CD14-positive monocyte (primary cell): ENCODE data around the gene AMOTL1. TPM values are rescaled to one million over a fixed set of nuclear protein-coding genes. Genes with fewer than 3 reads are reported as not detected.

Experiments
- DNase-seq, 3 donors: peaks; one replicate each; pipeline ENCODE4 v3.0.0-alpha.2; 2011 to 2022
- H2AFZ ChIP-seq: 2 replicates; pipeline ENCODE4 v1.6.0; 2012; ENCODE audit warnings: mild to moderate bottlenecking, low read depth, low read length, inconsistent platforms; ENCODE audit not compliant: insufficient read depth, poor library complexity, severe bottlenecking
- H3K27ac ChIP-seq, 2 donors: 1 replicate in 1 of 2; 2 replicates in 1 of 2; pipeline ENCODE4 v1.5.1; 2012 to 2013; ENCODE audit warnings: low read length in 2 of 2, control low read depth in 1 of 2, inconsistent platforms in 1 of 2, low read depth in 1 of 2, mild to moderate bottlenecking in 1 of 2
- H3K27me3 ChIP-seq, 2 donors: one replicate each; pipeline versions ENCODE4 v1.6.0 to v1.6.1; 2011 to 2013; ENCODE audit warnings: low read length in 2 of 2; ENCODE audit not compliant: control insufficient read depth in 2 of 2, insufficient read depth in 2 of 2
- H3K36me3 ChIP-seq, 2 donors: replicated peaks in 1 of 2; 1 replicate in 1 of 2; 2 replicates in 1 of 2; pipeline versions ENCODE4 v1.5.1 to v1.6.1; 2012 to 2013; ENCODE audit warnings: low read length in 2 of 2, control low read depth in 1 of 2, inconsistent platforms in 1 of 2, mild to moderate bottlenecking in 1 of 2; ENCODE audit not compliant: insufficient read depth in 2 of 2, control insufficient read depth in 1 of 2
- H3K4me1 ChIP-seq, 2 donors: 1 replicate in 1 of 2; 2 replicates in 1 of 2; pipeline versions ENCODE4 v1.5.1 to v1.6.1; 2012 to 2013; ENCODE audit warnings: low read length in 2 of 2, control low read depth in 1 of 2, inconsistent platforms in 1 of 2, mild to moderate bottlenecking in 1 of 2, moderate library complexity in 1 of 2; ENCODE audit not compliant: insufficient read depth in 2 of 2, control insufficient read depth in 1 of 2
- H3K4me2 ChIP-seq: replicated peaks from 2 replicates; pipeline ENCODE3; 2012; ENCODE audit warnings: low read length, moderate library complexity, mild to moderate bottlenecking; ENCODE audit not compliant: poor library complexity, severe bottlenecking; ENCODE audit errors: extremely low read depth
- H3K4me3 ChIP-seq, 3 experiments: fragments of 200-600 bp in 1 of 3; sonication (generic) in 1 of 3; replicated peaks in 1 of 3; 1 replicate in 2 of 3; 2 replicates in 1 of 3; pipeline ENCODE4 v1.5.1; 2011 to 2013; ENCODE audit warnings: low read length in 3 of 3, mild to moderate bottlenecking in 3 of 3, control low read depth in 2 of 3, low read depth in 2 of 3, inconsistent platforms in 1 of 3, moderate library complexity in 1 of 3
- H3K79me2 ChIP-seq: 2 replicates; pipeline ENCODE4 v1.6.0; 2012; ENCODE audit warnings: mild to moderate bottlenecking, control low read depth, inconsistent platforms, low read length, moderate library complexity; ENCODE audit not compliant: insufficient read depth
- H3K9ac ChIP-seq: 2 replicates; pipeline ENCODE4 v1.6.0; 2017; ENCODE audit warnings: low read length, mild to moderate bottlenecking; ENCODE audit not compliant: insufficient read depth, poor library complexity, severe bottlenecking
- H3K9me3 ChIP-seq, 2 donors: replicated peaks in 1 of 2; 1 replicate in 1 of 2; 2 replicates in 1 of 2; pipeline versions ENCODE4 v1.5.1 to v1.6.1; 2012 to 2013; ENCODE audit warnings: low read length in 2 of 2, control low read depth in 1 of 2; ENCODE audit not compliant: control insufficient read depth in 1 of 2, insufficient read depth in 1 of 2
- H4K20me1 ChIP-seq: 2 replicates; pipeline ENCODE4 v1.6.0; 2012; ENCODE audit warnings: mild to moderate bottlenecking, low read length, control low read depth, moderate library complexity; ENCODE audit not compliant: insufficient read depth
- H3K27ac Mint-ChIP-seq, 7 donors: one replicate each; pipeline ENCODE4 v1.8.0; 2020; ENCODE audit warnings: mild to moderate bottlenecking in 7 of 7, mixed read lengths in 7 of 7, moderate library complexity in 6 of 7, inconsistent platforms in 2 of 7
- H3K27me3 Mint-ChIP-seq, 3 donors: one replicate each; pipeline ENCODE4 v1.8.0; 2021 to 2022; ENCODE audit warnings: low read depth in 3 of 3, mild to moderate bottlenecking in 3 of 3, mixed read lengths in 3 of 3, moderate library complexity in 3 of 3, inconsistent platforms in 1 of 3
- H3K36me3 Mint-ChIP-seq, 2 donors: one replicate each; pipeline ENCODE4 v1.8.0; 2020; ENCODE audit warnings: mixed read lengths in 2 of 2, inconsistent platforms in 1 of 2, mild to moderate bottlenecking in 1 of 2
- H3K4me1 Mint-ChIP-seq: one replicate; pipeline ENCODE4 v1.8.0; 2020; ENCODE audit warnings: mild to moderate bottlenecking, mixed read lengths
- H3K4me3 Mint-ChIP-seq, 2 donors: one replicate each; pipeline ENCODE4 v1.8.0; 2020; ENCODE audit warnings: mild to moderate bottlenecking in 2 of 2, mixed read lengths in 2 of 2, moderate library complexity in 1 of 2
- H3K9me3 Mint-ChIP-seq, 7 donors: one replicate each; pipeline ENCODE4 v1.8.0; 2020 to 2022; ENCODE audit warnings: mixed read lengths in 7 of 7, mild to moderate bottlenecking in 6 of 7, moderate library complexity in 6 of 7, inconsistent platforms in 2 of 7
- WGBS: methylation state at CpG from one replicate; pipeline ENCODE4 v1.1.5; 2013; ENCODE audit warnings: missing lambda C conversion rate; ENCODE audit not compliant: insufficient coverage; 5-methylcytosine and 5-hydroxymethylcytosine counted together
- intact Hi-C, 2 donors: fragments of 100-400 bp; cut with micrococcal nuclease; formaldehyde crosslinking; loops; one replicate each; pipeline versions ENCODE4 v1.15.0 to v1.15.1; 2023
- polyA plus RNA-seq, 3 donors: library from polyadenylated mRNA; depleted of rRNA in 1 of 3; unstranded in 2 of 3; stranded (reverse) in 1 of 3; fragments of 300-500 nt in 2 of 3; fragments of >200 nt in 1 of 3; fragmentation: Illumina TruSeq in 2 of 3; gene quantifications; 1 replicate in 2 of 3; 2 replicates in 1 of 3; pipeline ENCODE4 v1.2.3, GENCODE V29; 2012 to 2021
- TF ChIP-seq, protein P1 (sequence below): fragments of 200-600 bp; IDR thresholded peaks from one replicate; pipeline ENCODE4 v1.8.0; 2022; ENCODE audit warnings: antibody characterized with exemption, mild to moderate bottlenecking

The AMOTL1 gene
- polyA plus RNA-seq, 3 donors = 0.41 to 0.66 (median 0.46) TPM

DNA sequence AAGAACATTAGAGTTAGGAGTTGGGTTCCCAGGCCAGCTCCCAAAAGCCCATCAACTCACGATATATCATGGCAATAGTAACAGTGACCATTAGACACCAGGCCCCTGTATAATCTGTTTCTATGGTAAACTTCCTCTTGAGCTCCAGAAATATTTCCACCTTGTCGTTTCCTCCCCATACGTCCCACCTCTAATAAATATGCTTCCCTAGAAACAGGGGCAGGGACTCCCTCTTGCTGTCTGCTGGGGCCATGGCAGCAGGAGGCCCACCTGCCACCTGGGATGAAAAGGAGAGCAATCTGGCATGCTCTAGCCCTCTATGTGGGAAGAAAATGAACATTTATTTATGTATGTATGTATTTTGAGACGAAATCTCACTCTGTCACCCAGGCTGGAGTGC lies 32.2 kb upstream of the AMOTL1 start:
- H3K9me3 Mint-ChIP-seq = peaks cover 0 to 4% (median 0%) of the 10 kb centered on the region in 7 donors
- no peak overlapping the region for H3K27ac Mint-ChIP-seq
- no peak overlapping the region for H3K27ac ChIP-seq
- peaks cover 7 to 15% of the 10 kb centered on the region in 2 donors for H3K4me1 ChIP-seq
- H2AFZ ChIP-seq = no peak overlapping the region
- no peak overlapping the region for H3K4me3 Mint-ChIP-seq
- 60% methylated on average over 2 of the region's 4 CpGs for WGBS
- no peaks in the 10 kb centered on the region for H3K79me2 ChIP-seq
- TF ChIP-seq, protein P1, sequence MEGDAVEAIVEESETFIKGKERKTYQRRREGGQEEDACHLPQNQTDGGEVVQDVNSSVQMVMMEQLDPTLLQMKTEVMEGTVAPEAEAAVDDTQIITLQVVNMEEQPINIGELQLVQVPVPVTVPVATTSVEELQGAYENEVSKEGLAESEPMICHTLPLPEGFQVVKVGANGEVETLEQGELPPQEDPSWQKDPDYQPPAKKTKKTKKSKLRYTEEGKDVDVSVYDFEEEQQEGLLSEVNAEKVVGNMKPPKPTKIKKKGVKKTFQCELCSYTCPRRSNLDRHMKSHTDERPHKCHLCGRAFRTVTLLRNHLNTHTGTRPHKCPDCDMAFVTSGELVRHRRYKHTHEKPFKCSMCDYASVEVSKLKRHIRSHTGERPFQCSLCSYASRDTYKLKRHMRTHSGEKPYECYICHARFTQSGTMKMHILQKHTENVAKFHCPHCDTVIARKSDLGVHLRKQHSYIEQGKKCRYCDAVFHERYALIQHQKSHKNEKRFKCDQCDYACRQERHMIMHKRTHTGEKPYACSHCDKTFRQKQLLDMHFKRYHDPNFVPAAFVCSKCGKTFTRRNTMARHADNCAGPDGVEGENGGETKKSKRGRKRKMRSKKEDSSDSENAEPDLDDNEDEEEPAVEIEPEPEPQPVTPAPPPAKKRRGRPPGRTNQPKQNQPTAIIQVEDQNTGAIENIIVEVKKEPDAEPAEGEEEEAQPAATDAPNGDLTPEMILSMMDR = no peak
- peaks cover 23% of the 10 kb centered on the region for H3K4me1 Mint-ChIP-seq
- H3K9me3 ChIP-seq = peaks cover 0 to 7% of the 10 kb centered on the region in 2 donors
- DNase-seq = no peak
- peaks cover 1 to 2% of the 10 kb centered on the region in 2 donors for H3K36me3 Mint-ChIP-seq
- no peaks in the 10 kb centered on the region for H4K20me1 ChIP-seq
- H3K9ac ChIP-seq = no peak overlapping the region
- no peak overlapping the region for H3K4me2 ChIP-seq
- H3K4me3 ChIP-seq = no peak overlapping the region
- intact Hi-C loops = no loop called here
- H3K27me3 Mint-ChIP-seq = peaks cover 6 to 8% (median 7%) of the 10 kb centered on the region in 3 donors
- no peaks in the 10 kb centered on the region for H3K36me3 ChIP-seq
- H3K27me3 ChIP-seq = peaks cover 30 to 33% of the 10 kb centered on the region in 2 donors

DNA sequence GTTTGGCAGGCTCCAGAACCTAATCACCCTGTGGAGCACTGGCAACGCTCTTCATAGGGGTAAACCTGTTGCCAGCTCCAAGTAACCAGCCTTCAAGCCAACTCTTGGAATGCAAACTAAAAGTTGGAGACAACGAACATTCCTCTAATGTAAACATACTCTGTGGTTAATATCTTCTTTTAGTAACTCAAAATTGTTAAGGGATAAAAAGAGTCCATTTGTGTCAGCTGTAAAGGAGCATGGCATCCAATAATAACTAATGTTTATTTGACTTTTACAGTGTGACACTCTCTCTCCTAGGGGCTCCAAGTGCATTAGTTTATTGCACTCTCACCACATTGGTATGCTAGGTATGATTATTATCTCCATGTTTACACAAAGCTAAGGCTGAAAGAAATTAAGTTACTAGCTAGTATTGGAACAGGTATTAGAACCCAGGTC lies 31.0 kb upstream of the AMOTL1 start:
- no CpG with 5 or more reads among the region's 2 CpGs for WGBS
- Histone ChIP-seq H3K36me3 (no peaks in the 10 kb centered on the region), H3K9me3 (peaks cover 0 to 7% of the 10 kb centered on the region in 2 donors), H3K79me2 (no peaks in the 10 kb centered on the region), H3K4me1 (peaks cover 12 to 24% of the 10 kb centered on the region in 2 donors), H2AFZ (no peak overlapping the region), H3K4me2 (no peak overlapping the region), H3K9ac (no peak overlapping the region), H3K4me3 (no peak overlapping the region), H3K27ac (no peak overlapping the region), H4K20me1 (no peaks in the 10 kb centered on the region), H3K27me3 (peaks cover 40 to 43% of the 10 kb centered on the region in 2 donors)
- peaks cover 0 to 8% (median 2%) of the 10 kb centered on the region in 7 donors for H3K9me3 Mint-ChIP-seq
- H3K4me1 Mint-ChIP-seq = peaks cover 29% of the 10 kb centered on the region
- TF ChIP-seq, protein P1 = no peak
- H3K27ac Mint-ChIP-seq = no peak overlapping the region
- peaks cover 17 to 18% (median 18%) of the 10 kb centered on the region in 3 donors for H3K27me3 Mint-ChIP-seq
- no peak for DNase-seq
- no peak overlapping the region for H3K4me3 Mint-ChIP-seq
- peaks cover 2 to 4% of the 10 kb centered on the region in 2 donors for H3K36me3 Mint-ChIP-seq
- intact Hi-C loops = no loop called here
